OCI-LY7 (cell line): ENCODE measurements around the gene RNF41. TPM values are rescaled to one million over a fixed set of nuclear protein-coding genes. Genes with fewer than 3 reads are reported as not detected.

Source experiments
- BruUV-seq: library from RNA; stranded (reverse); fragments of 400-500 nt; replicated peaks from 2 replicates; lab custom pipeline; 2021; lab: Mats Ljungman, UMichigan
- CTCF ChIA-PET: fragments of 300-600 bp; sonication (Branson Sonifier 250); formaldehyde crosslinking; loops from one replicate; lab custom pipeline; 2022; ENCODE audit warnings: antibody characterized with exemption; ENCODE audit not compliant: unreplicated experiment; lab: Charles Lee
- POLR2A ChIA-PET: fragments of 300-600 bp; sonication (Branson Sonifier 250); formaldehyde crosslinking; loops from one replicate; lab custom pipeline; 2022; ENCODE audit warnings: antibody characterized with exemption; lab: Charles Lee
- DNase-seq: peaks from one replicate; pipeline ENCODE4 v3.0.0-alpha.2; 2015; ENCODE audit warnings: low spot score
- H2AFZ ChIP-seq: fragments of 200-600 bp; sonication (generic), shearing (Covaris generic); 2 replicates; pipeline ENCODE4 v1.6.1; 2014; ENCODE audit warnings: mild to moderate bottlenecking, antibody characterized with exemption, low read length, moderate library complexity
- H3K27ac ChIP-seq: fragments of 200-600 bp; sonication (generic); 2 replicates; pipeline ENCODE4 v1.5.1; 2014; ENCODE audit warnings: mixed run types, low read depth, mild to moderate bottlenecking, moderate library complexity, low read length, inconsistent platforms; ENCODE audit not compliant: poor library complexity, severe bottlenecking
- H3K36me3 ChIP-seq: fragments of 200-600 bp; sonication (generic); 2 replicates; pipeline ENCODE4 v1.6.1; 2014; ENCODE audit warnings: mild to moderate bottlenecking, antibody characterized with exemption, low read length, moderate library complexity, mixed read lengths; ENCODE audit not compliant: insufficient read depth
- H3K4me1 ChIP-seq: fragments of 200-600 bp; sonication (generic); 2 replicates; pipeline ENCODE4 v1.5.1; 2014; ENCODE audit warnings: mild to moderate bottlenecking, low read length; ENCODE audit not compliant: insufficient read depth, poor library complexity, severe bottlenecking
- H3K4me2 ChIP-seq: fragments of 200-600 bp; sonication (generic); 2 replicates; pipeline ENCODE4 v1.6.1; 2014; ENCODE audit warnings: mild to moderate bottlenecking, low read length
- H3K4me3 ChIP-seq: fragments of 200-600 bp; sonication (generic); 2 replicates; pipeline ENCODE4 v1.5.1; 2014; ENCODE audit warnings: mild to moderate bottlenecking, low read depth, low read length; ENCODE audit not compliant: poor library complexity, severe bottlenecking
- H3K79me2 ChIP-seq: fragments of 200-600 bp; sonication (generic); 2 replicates; pipeline ENCODE4 v1.6.1; 2016; ENCODE audit warnings: low read depth, mild to moderate bottlenecking, low read length, moderate library complexity, mixed read lengths; ENCODE audit not compliant: insufficient read depth
- H3K9me2 ChIP-seq: fragments of 200-600 bp; sonication (generic); 2 replicates; pipeline ENCODE4 v1.6.1; 2016; ENCODE audit warnings: mild to moderate bottlenecking, low read length, mixed read lengths; ENCODE audit not compliant: insufficient read depth
- H3K9me3 ChIP-seq: fragments of 200-600 bp; sonication (generic); 2 replicates; pipeline ENCODE4 v1.6.1; 2014; ENCODE audit warnings: mild to moderate bottlenecking, mixed run types, low read length, mixed read lengths
- H4K20me1 ChIP-seq: fragments of 200-600 bp; sonication (generic); 2 replicates; pipeline ENCODE4 v1.6.1; 2014; ENCODE audit warnings: mild to moderate bottlenecking, antibody characterized with exemption, low read length, moderate library complexity, mixed read lengths; ENCODE audit not compliant: insufficient read depth
- CTCF ChIP-seq: fragments of 200-600 bp; sonication (generic); conservative IDR thresholded peaks from 2 replicates; pipeline ENCODE4 v1.5.1; 2014; ENCODE audit warnings: mild to moderate bottlenecking, antibody characterized with exemption, low read length, moderate library complexity, mixed read lengths
- EZH2phosphoT487 ChIP-seq: fragments of 200-600 bp; sonication (generic); IDR thresholded peaks from 2 replicates; pipeline ENCODE4 v1.6.1; 2018; ENCODE audit warnings: low read depth, borderline replicate concordance, mild to moderate bottlenecking, mixed run types, antibody characterized with exemption, low read length, moderate library complexity, mixed read lengths
- intact Hi-C: fragments of 100-400 bp; cut with micrococcal nuclease; formaldehyde crosslinking; loops from one replicate; pipeline ENCODE4 v1.10.0; 2022; ENCODE audit not compliant: unreplicated experiment
- total RNA-seq, 2 experiments: library from RNA; depleted of rRNA in 1 of 2; stranded (reverse); fragments of >200 nt in 1 of 2; shearing (Covaris generic) in 1 of 2; gene quantifications; 2 replicates each; pipeline ENCODE4 v1.2.3, GENCODE V29; 2014 to 2022

RNF41 gene
- total RNA-seq, 2 experiments from 2014 or later = 43.7 to 76.1 TPM

GRCh38 chr12:56222531-56222895 lies 791 bp upstream of the RNF41 start:
- intact Hi-C loops = no loop called here
- ChIA-PET POLR2A (interaction anchor here (0.7 to 4.2 kb wide), 17 partner anchors 8 to 251 kb away, joined by 3 to 85 read pairs (median 9); partner anchors contain the start of genes COQ10A, IL23A, SMARCC2 and ZC3H10), CTCF (interaction anchor here (0.6 to 3.4 kb wide), 9 partner anchors 11 to 1620 kb away, joined by 3 to 35 read pairs (median 4); partner anchors contain the start of genes SMARCC2 and ZC3H10)
- Histone ChIP-seq H3K4me1 (peaks cover 40% of the 10 kb centered on the region), H3K79me2 (peaks cover 23% of the 10 kb centered on the region; the same call in 1 of the 2 replicates), H3K36me3 (no peaks in the 10 kb centered on the region; the same call in 1 of the 2 replicates), H3K27ac (peak overlapping the region; percentile 77), H3K9me2 (no peaks in the 10 kb centered on the region), H4K20me1 (no peaks in the 10 kb centered on the region), H3K9me3 (no peaks in the 10 kb centered on the region), H3K4me2 (peak overlapping the region; percentile 100), H3K4me3 (peak overlapping the region; percentile 81), H2AFZ (peak overlapping the region; percentile 65; the same call in 1 of the 2 replicates)
- no peak for DNase-seq
- no TSS peak for BruUV-seq
- TF ChIP-seq EZH2phosphoT487 (no peak), CTCF (no peak)

GRCh38 chr12:56221232-56221756 lies 428 bp downstream of the RNF41 start:
- CTCF ChIA-PET = interaction anchor here (0.6 to 3.4 kb wide), 6 partner anchors 8 to 243 kb away, joined by 3 to 35 read pairs (median 6); partner anchors contain the start of gene ESYT1
- DNase-seq = no peak
- no TSS peak for BruUV-seq

GRCh38 chr12:56220611-56221231 lies 1.0 kb downstream of the RNF41 start:
- peak; percentile 71 for DNase-seq
- no peak for TF ChIP-seq EZH2phosphoT487
- TF ChIP-seq CTCF = no peak
- Histone ChIP-seq H3K4me3 (peak overlapping the region; percentile 81), H4K20me1 (no peaks in the 10 kb centered on the region), H2AFZ (peak overlapping the region; percentile 65; the same call in 1 of the 2 replicates), H3K4me1 (peaks cover 40% of the 10 kb centered on the region), H3K79me2 (peaks cover 23% of the 10 kb centered on the region; the same call in 1 of the 2 replicates), H3K9me3 (no peaks in the 10 kb centered on the region), H3K27ac (peak overlapping the region; percentile 77), H3K4me2 (peak overlapping the region; percentile 100), H3K9me2 (no peaks in the 10 kb centered on the region), H3K36me3 (peaks cover 9% of the 10 kb centered on the region)
- ChIA-PET CTCF (interaction anchor here (0.8 to 3.4 kb wide), 4 partner anchors 14 to 244 kb away, joined by 3 to 35 read pairs (median 6); no protein-coding TSS in a partner anchor), POLR2A (interaction anchor here (0.6 to 4.2 kb wide), 16 partner anchors 11 to 301 kb away, joined by 3 to 85 read pairs (median 5); partner anchors contain the start of genes ANKRD52, IL23A, RBMS2 and SMARCC2)
- intact Hi-C loops = loop anchor here (2.0 kb wide), 1 partner anchor 14 kb away; no protein-coding TSS in a partner anchor
- BruUV-seq = TSS peak; percentile 85

More at GRCh38 chr12:56221232-56221756, 428 bp downstream of the RNF41 start:
- Histone ChIP-seq H4K20me1 (no peaks in the 10 kb centered on the region), H3K4me3 (peak overlapping the region; percentile 81), H3K4me2 (peak overlapping the region; percentile 100), H3K79me2 (peaks cover 23% of the 10 kb centered on the region; the same call in 1 of the 2 replicates), H3K4me1 (peaks cover 40% of the 10 kb centered on the region), H2AFZ (peak overlapping the region; percentile 65; the same call in 1 of the 2 replicates), H3K27ac (peak overlapping the region; percentile 77), H3K9me2 (no peaks in the 10 kb centered on the region), H3K9me3 (no peaks in the 10 kb centered on the region), H3K36me3 (peaks cover 4% of the 10 kb centered on the region)
- no peak for TF ChIP-seq EZH2phosphoT487
- POLR2A ChIA-PET = interaction anchor here (0.6 to 4.2 kb wide), 22 partner anchors 10 to 300 kb away, joined by 3 to 85 read pairs (median 6); partner anchors contain the start of genes ANKRD52, COQ10A, IL23A and MYL6
- intact Hi-C loops = loop anchor here (2.0 kb wide), 1 partner anchor 14 kb away; no protein-coding TSS in a partner anchor
